IMR-90 (cell line): ENCODE measurements around the gene CREBL2. TPM values are rescaled to one million over a fixed set of nuclear protein-coding genes. Genes with fewer than 3 reads are reported as not detected.
A peak's percentile ranks its signal among the peaks of the same experiment; 100 is the strongest.
"Not testable (repeated sequence)": the region's sequence is repeated elsewhere in the genome, so short reads cannot be mapped to it uniquely, and the experiment has no call there.

ENCODE experiments used
- ATAC-seq: fragments of 200-7000 bp; cut with Tn5 transposase; 2 replicates; pipeline ENCODE4 v1.9.1; 2020; ENCODE audit warnings: low read depth, mild to moderate bottlenecking, moderate library complexity
- BruUV-seq: library from RNA; stranded (reverse); fragments of 400-500 nt; replicated peaks from 2 replicates; lab custom pipeline; 2021; lab: Mats Ljungman, UMichigan
- CTCF ChIA-PET: fragments of 300-600 bp; formaldehyde crosslinking; extraction: SDS; loops from one replicate; lab custom pipeline; 2021; ENCODE audit warnings: antibody characterized with exemption; lab: Yijun Ruan, JAX
- POLR2A ChIA-PET: fragments of 300-600 bp; sonication (Branson Sonifier 250); formaldehyde crosslinking; loops from one replicate; lab custom pipeline; 2022; ENCODE audit warnings: antibody characterized with exemption; ENCODE audit not compliant: unreplicated experiment; lab: Charles Lee
- DNase-seq: peaks from one replicate; pipeline ENCODE4 v3.0.0; 2013
- H2AFZ ChIP-seq: replicated peaks from 2 replicates; pipeline ENCODE3; 2013; ENCODE audit warnings: low read length, mild to moderate bottlenecking; ENCODE audit not compliant: poor library complexity
- H2AK5ac ChIP-seq: 2 replicates; pipeline ENCODE4 v1.6.1; 2013; ENCODE audit warnings: low read depth, low read length, inconsistent platforms
- H2AK9ac ChIP-seq: replicated peaks from 2 replicates; pipeline ENCODE3; 2013; ENCODE audit warnings: mild to moderate bottlenecking, low read depth, low read length, moderate library complexity; ENCODE audit not compliant: poor library complexity
- H2BK120ac ChIP-seq: 2 replicates; pipeline ENCODE4 v1.6.1; 2013; ENCODE audit warnings: low read depth, low read length, inconsistent platforms
- H2BK15ac ChIP-seq: 3 replicates; pipeline ENCODE4 v1.6.1; 2013; ENCODE audit warnings: low read depth, low read length, inconsistent platforms
- H2BK20ac ChIP-seq: 2 replicates; pipeline ENCODE4 v1.6.1; 2013; ENCODE audit warnings: low read depth, mild to moderate bottlenecking, inconsistent platforms, low read length, moderate library complexity
- H2BK5ac ChIP-seq: 2 replicates; pipeline ENCODE4 v1.6.1; 2013; ENCODE audit warnings: mild to moderate bottlenecking, low read depth, low read length, inconsistent platforms; ENCODE audit not compliant: poor library complexity, severe bottlenecking
- H3K14ac ChIP-seq: replicated peaks from 2 replicates; pipeline ENCODE4 v1.6.1; 2013; ENCODE audit warnings: low read depth, low read length, inconsistent platforms
- H3K18ac ChIP-seq: 2 replicates; pipeline ENCODE4 v1.6.1; 2013; ENCODE audit warnings: low read depth, low read length, control low read depth
- H3K23ac ChIP-seq: 2 replicates; pipeline ENCODE4 v1.6.1; 2013; ENCODE audit warnings: low read depth, low read length, inconsistent platforms
- H3K27ac ChIP-seq: 2 replicates; pipeline ENCODE4 v1.5.1; 2013; ENCODE audit warnings: mild to moderate bottlenecking, control low read depth, low read length; ENCODE audit not compliant: insufficient read depth
- H3K27me3 ChIP-seq: 2 replicates; pipeline ENCODE4 v1.6.1; 2013; ENCODE audit warnings: low read length; ENCODE audit not compliant: control insufficient read depth, insufficient read depth
- H3K36me3 ChIP-seq: 2 replicates; pipeline ENCODE4 v1.6.1; 2013; ENCODE audit warnings: low read length, mixed read lengths; ENCODE audit not compliant: control insufficient read depth, insufficient read depth
- H3K4ac ChIP-seq: 2 replicates; pipeline ENCODE4 v1.6.1; 2013; ENCODE audit warnings: low read depth, low read length, inconsistent platforms
- H3K4me1 ChIP-seq: 2 replicates; pipeline ENCODE4 v1.6.1; 2013; ENCODE audit warnings: low read length, mixed read lengths; ENCODE audit not compliant: control insufficient read depth, insufficient read depth
- H3K4me2 ChIP-seq: 2 replicates; pipeline ENCODE4 v1.6.1; 2013; ENCODE audit warnings: low read depth, mild to moderate bottlenecking, control low read depth, low read length, moderate library complexity
- H3K4me3 ChIP-seq: 2 replicates; pipeline ENCODE4 v1.5.1; 2013; ENCODE audit warnings: low read depth, mild to moderate bottlenecking, control low read depth, low read length, moderate library complexity; ENCODE audit not compliant: insufficient read depth
- H3K56ac ChIP-seq: 2 replicates; pipeline ENCODE4 v1.6.1; 2013; ENCODE audit warnings: low read length, inconsistent platforms; ENCODE audit not compliant: insufficient read depth; ENCODE audit errors: extremely low read depth
- H3K79me1 ChIP-seq, 2 experiments: 2 replicates each; pipeline ENCODE4 v1.6.1; 2013; ENCODE audit warnings: low read length in 2 of 2, inconsistent platforms in 1 of 2, low read depth in 1 of 2
- H3K9ac ChIP-seq: 2 replicates; pipeline ENCODE4 v1.6.1; 2013; ENCODE audit warnings: low read depth, low read length, control low read depth
- H3K9me1 ChIP-seq: 2 replicates; pipeline ENCODE4 v1.6.1; 2013; ENCODE audit warnings: low read length, inconsistent platforms; ENCODE audit not compliant: insufficient read depth
- H3K9me3 ChIP-seq: 2 replicates; pipeline ENCODE4 v1.6.1; 2013; ENCODE audit warnings: low read length; ENCODE audit not compliant: control insufficient read depth, insufficient read depth
- H4K20me1 ChIP-seq: 2 replicates; pipeline ENCODE4 v1.6.1; 2013; ENCODE audit warnings: low read length, inconsistent platforms; ENCODE audit not compliant: insufficient read depth
- H4K5ac ChIP-seq: 2 replicates; pipeline ENCODE4 v1.6.1; 2013; ENCODE audit warnings: mild to moderate bottlenecking, low read depth, low read length, control low read depth
- H4K8ac ChIP-seq, 2 experiments: 2 replicates each; pipeline ENCODE4 v1.6.1; 2013; ENCODE audit warnings: low read depth in 2 of 2, low read length in 2 of 2, control low read depth in 1 of 2, inconsistent platforms in 1 of 2
- H4K91ac ChIP-seq: 2 replicates; pipeline ENCODE4 v1.6.1; 2013; ENCODE audit warnings: low read depth, low read length, inconsistent platforms; ENCODE audit not compliant: insufficient read depth
- SMC3 ChIP-seq: fragments of 150-350 bp; IDR thresholded peaks from 2 replicates; pipeline ENCODE4 v1.6.1; 2016; ENCODE audit warnings: low read depth, mild to moderate bottlenecking, antibody characterized with exemption, low read length, moderate library complexity
- WGBS, 2 experiments: methylation state at CpG; one replicate each; pipeline versions ENCODE4 v1.1.5 to v1.1.7; 2013; ENCODE audit warnings: missing lambda C conversion rate in 2 of 2; ENCODE audit not compliant: insufficient read length in 1 of 2; ENCODE audit errors: extremely low coverage in 2 of 2; 5-methylcytosine and 5-hydroxymethylcytosine counted together
- dilution Hi-C: fragments of 300-500 bp; cut with HindIII; formaldehyde crosslinking; loops from one replicate; pipeline ENCODE4 v1.14.3; 2018; ENCODE audit warnings: low sequenced_read_pairs; ENCODE audit not compliant: unreplicated experiment
- in situ Hi-C: fragments of 300-500 bp; cut with MboI; formaldehyde crosslinking; loops from 3 replicates; pipeline ENCODE4 v1.14.3; 2019; ENCODE audit warnings: low sequenced_read_pairs, inconsistent platforms, mixed read lengths
- intact Hi-C: fragments of 100-400 bp; cut with micrococcal nuclease; formaldehyde crosslinking; loops from 2 replicates; pipeline ENCODE4 v1.10.0; 2022
- polyA plus RNA-seq, 3 experiments: library from polyadenylated mRNA; depleted of rRNA; stranded (reverse); fragments of >200 nt; gene quantifications; 2 replicates each; pipeline ENCODE4 v1.2.3, GENCODE V29; 2012; ENCODE audit warnings: low replicate concordance in 1 of 3
- total RNA-seq: library from RNA; depleted of rRNA; stranded (reverse); fragments of >200 nt; gene quantifications from 2 replicates; pipeline ENCODE4 v1.2.3, GENCODE V29; 2012

Gene CREBL2
- total and polyA plus RNA-seq, 2 of the 4 experiments (the other 2 are of a cell fraction) = 11.5 to 19.0 TPM

- Histone ChIP-seq H3K4me3 (no peak overlapping the region), H3K14ac (0 out of 2 replicates have a peak overlapping the region, but pooled peaks have one; percentile 17), H2AFZ (no peak overlapping the region), H4K5ac (no peak overlapping the region), H3K4me1 (peaks cover 2% of the 10 kb centered on the region; the same call in 1 of the 2 replicates), H3K27me3 (no peaks in the 10 kb centered on the region), H3K9me3 (no peaks in the 10 kb centered on the region), H3K9ac (no peak overlapping the region), H4K8ac (no peak overlapping the region), H3K4ac (no peak overlapping the region), H2AK5ac (peak overlapping the region; percentile 76; the same call in 1 of the 2 replicates), H2BK15ac (no peak overlapping the region), H3K36me3 (no peaks in the 10 kb centered on the region), H3K27ac (no peak overlapping the region), H3K56ac (no peak overlapping the region), H4K20me1 (peaks cover 4% of the 10 kb centered on the region; the same call in 1 of the 2 replicates), H4K91ac (no peak overlapping the region), H3K9me1 (peaks cover 3% of the 10 kb centered on the region; the same call in 1 of the 2 replicates), H2AK9ac (no peak overlapping the region), H3K18ac (no peak overlapping the region), H2BK120ac (no peak overlapping the region), H3K79me1 (peaks cover 16 to 43% of the 10 kb centered on the region in 2 experiments), H3K23ac (0 out of 2 replicates have a peak overlapping the region, but pooled peaks have one; percentile 45), H2BK5ac (no peak overlapping the region), H3K4me2 (no peak overlapping the region; the same call in 1 of the 2 replicates), H2BK20ac (no peak overlapping the region)
- dilution Hi-C loops = no loop called here
- ChIA-PET CTCF (no interaction called here), POLR2A (no interaction called here)
- in situ Hi-C loops = no loop called here
- no CpG with 5 or more reads among the region's 4 CpGs for WGBS, 2 experiments
- ATAC-seq = peak; percentile 5; the same call in 1 of the 2 replicates
- intact Hi-C loops = no loop called here
- no TSS peak for BruUV-seq
- peak; percentile 44 for DNase-seq
- TF ChIP-seq SMC3 = no peak
These were observed 5.0 kb downstream of the CREBL2 start for GRCh38 chr12:12616512-12617310.

- H3K56ac ChIP-seq, CTCF ChIA-PET, H4K91ac ChIP-seq, H4K20me1 ChIP-seq, H2BK20ac ChIP-seq, H3K36me3 ChIP-seq, H3K4me1 ChIP-seq, H2BK120ac ChIP-seq, H2AK5ac ChIP-seq, H3K27me3 ChIP-seq, H4K8ac ChIP-seq, H3K27ac ChIP-seq, dilution Hi-C loops, H4K5ac ChIP-seq, H3K14ac ChIP-seq, POLR2A ChIA-PET, H2BK5ac ChIP-seq, in situ Hi-C loops, H3K9me1 ChIP-seq, BruUV-seq, H3K4me2 ChIP-seq, H2AFZ ChIP-seq, H2AK9ac ChIP-seq, H3K9ac ChIP-seq, H3K4ac ChIP-seq, intact Hi-C loops, H3K9me3 ChIP-seq, DNase-seq, ATAC-seq, H3K18ac ChIP-seq, H3K23ac ChIP-seq, H3K4me3 ChIP-seq, H2BK15ac ChIP-seq: not testable (repeated sequence)
- no CpG with 5 or more reads among the region's 23 CpGs for WGBS, 2 experiments
- H3K79me1 ChIP-seq = peaks cover 17 to 41% of the 10 kb centered on the region in 2 experiments
These were observed 6.4 kb downstream of the CREBL2 start for GRCh38 chr12:12618064-12618463.
